ENCODE measurements around the gene ANKRD61.
"Not testable (repeated sequence)": the region's sequence is repeated elsewhere in the genome, so short reads cannot be mapped to it uniquely, and the experiment has no call there.

ANKRD61 gene

GRCh38 chr7:6057316-6058129, 26.3 kb downstream of the ANKRD61 start:
- no peak for TF ChIP-seq ZNF274 (IDR thresholded peaks at IDR 0.05; ENCODE audit: low read depth, low read length)
- H3K4me3 ChIP-seq (ENCODE audit: low read length), result peak overlapping the region; percentile 82

- not testable (repeated sequence) for H3K4me3 ChIP-seq (ENCODE audit: low read length)
These were observed 28.8 kb downstream of the ANKRD61 start for GRCh38 chr7:6059941-6060340.

GRCh38 chr7:6071406-6071805, 40.2 kb downstream of the ANKRD61 start:
- no peak overlapping the region for H3K4me3 ChIP-seq (ENCODE audit: low read length)
- TF ChIP-seq ZNF274 (IDR thresholded peaks at IDR 0.05; ENCODE audit: low read depth, low read length), result no peak

- no peak overlapping the region for H3K4me3 ChIP-seq (ENCODE audit: low read length)
- no peak for TF ChIP-seq ZNF274 (IDR thresholded peaks at IDR 0.05; ENCODE audit: low read depth, low read length)
These were observed 43.6 kb downstream of the ANKRD61 start for GRCh38 chr7:6074612-6075380.

- no peak overlapping the region for H3K4me3 ChIP-seq (ENCODE audit: low read length)
- TF ChIP-seq ZNF274 (IDR thresholded peaks at IDR 0.05; ENCODE audit: low read depth, low read length), result no peak
These were observed 47.4 kb downstream of the ANKRD61 start for GRCh38 chr7:6078548-6078947.

GRCh38 chr7:6083047-6083446, 51.9 kb downstream of the ANKRD61 start:
- not testable (repeated sequence) for H3K4me3 ChIP-seq (ENCODE audit: low read length)

Measured in GM08714 (cell line).